Neural crest cell (in vitro differentiated cells): ENCODE measurements around the gene CTIF. TPM values are rescaled to one million over a fixed set of nuclear protein-coding genes. Genes with fewer than 3 reads are reported as not detected.
"Not testable (repeated sequence)": the region's sequence is repeated elsewhere in the genome, so short reads cannot be mapped to it uniquely, and the experiment has no call there.

Source experiments
- DNase-seq: peaks from one replicate; pipeline ENCODE4 v3.0.0; 2021; ENCODE audit warnings: low read depth, mixed read lengths, low spot score
- H3K27ac Mint-ChIP-seq: one replicate; pipeline ENCODE4 v1.8.0; 2021; ENCODE audit warnings: mild to moderate bottlenecking, mixed read lengths; ENCODE audit not compliant: unreplicated experiment
- H3K27me3 Mint-ChIP-seq: 2 replicates; pipeline ENCODE4 v1.8.0; 2021; ENCODE audit warnings: low read depth, mild to moderate bottlenecking, mixed read lengths
- H3K36me3 Mint-ChIP-seq: 2 replicates; pipeline ENCODE4 v1.8.0; 2021; ENCODE audit warnings: low read depth, mild to moderate bottlenecking, mixed read lengths
- H3K4me1 Mint-ChIP-seq: 2 replicates; pipeline ENCODE4 v1.8.0; 2021; ENCODE audit warnings: mixed read lengths
- H3K4me3 Mint-ChIP-seq: one replicate; pipeline ENCODE4 v1.8.0; 2021; ENCODE audit warnings: mild to moderate bottlenecking, mixed read lengths
- H3K9me3 Mint-ChIP-seq: 2 replicates; pipeline ENCODE4 v1.8.0; 2021; ENCODE audit warnings: mixed read lengths
- CTCF ChIP-seq: fragments of 200-600 bp; sonication (generic); conservative IDR thresholded peaks from 2 replicates; pipeline ENCODE4 v1.5.0; 2021; ENCODE audit warnings: antibody characterized with exemption, mild to moderate bottlenecking
- total RNA-seq: library from RNA; stranded (reverse); gene quantifications from 2 replicates; pipeline ENCODE4 v1.2.1, GENCODE V29; 2021

The CTIF gene
- total RNA-seq, 1 donor from 2014 or later, result 52.6 TPM

GRCh38 chr18:48809365-48809764 is 270.5 kb downstream of the CTIF start:
- H3K9me3 Mint-ChIP-seq, result no peaks in the 10 kb centered on the region
- no peak overlapping the region for H3K27ac Mint-ChIP-seq
- H3K36me3 Mint-ChIP-seq, result no peaks in the 10 kb centered on the region
- no peak for DNase-seq
- no peak for TF ChIP-seq CTCF
- H3K4me1 Mint-ChIP-seq, result peaks cover 19% of the 10 kb centered on the region
- no peak overlapping the region for H3K4me3 Mint-ChIP-seq
- H3K27me3 Mint-ChIP-seq, result no peaks in the 10 kb centered on the region

DNA sequence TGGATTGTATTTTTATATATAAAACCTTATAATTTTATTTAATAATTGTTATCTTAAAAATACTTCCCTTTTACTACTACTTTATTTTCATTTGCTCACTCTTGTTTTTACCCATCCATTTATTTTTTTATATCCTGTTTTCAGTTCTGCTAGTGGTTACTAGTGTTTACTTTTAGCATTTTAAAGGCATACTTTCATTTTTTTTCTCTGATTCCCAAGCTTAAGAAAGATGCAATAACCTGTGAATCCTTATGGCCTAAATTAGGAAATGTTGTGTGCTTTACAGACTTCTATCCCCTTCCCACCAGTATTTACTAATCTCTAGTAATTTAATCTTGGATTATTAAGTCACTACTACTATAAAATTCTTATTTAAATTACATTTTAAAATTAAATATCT is 272.0 kb downstream of the CTIF start:
- peaks cover 16% of the 10 kb centered on the region for H3K4me1 Mint-ChIP-seq
- no peak overlapping the region for H3K4me3 Mint-ChIP-seq
- H3K36me3 Mint-ChIP-seq, result no peaks in the 10 kb centered on the region
- no peak for DNase-seq
- no peak overlapping the region for H3K27ac Mint-ChIP-seq
- no peak for TF ChIP-seq CTCF
- H3K27me3 Mint-ChIP-seq, result no peaks in the 10 kb centered on the region
- no peaks in the 10 kb centered on the region for H3K9me3 Mint-ChIP-seq

DNA sequence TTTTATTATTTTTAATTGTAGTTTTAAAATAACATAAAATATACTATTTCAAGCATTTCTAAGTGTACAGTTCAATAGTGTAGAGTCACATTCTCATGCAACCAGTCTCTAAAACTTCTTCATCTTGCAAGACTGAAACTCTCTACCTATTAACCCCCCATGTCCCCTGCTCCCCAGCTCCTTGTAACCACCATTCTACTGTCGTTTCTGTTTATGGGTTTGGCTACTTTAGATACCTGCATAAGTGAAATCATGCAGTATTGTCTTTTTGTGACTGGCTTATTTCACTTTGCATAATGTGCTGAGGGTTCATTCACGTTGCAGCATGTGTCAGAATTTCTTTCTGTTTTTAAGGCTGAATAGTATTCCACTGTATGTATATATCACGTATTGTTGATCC is 272.6 kb downstream of the CTIF start:
- TF ChIP-seq CTCF, result no peak
- Mint-ChIP-seq H3K36me3 (no peaks in the 10 kb centered on the region), H3K4me3 (no peak overlapping the region), H3K4me1 (peaks cover 10% of the 10 kb centered on the region), H3K27me3 (no peaks in the 10 kb centered on the region), H3K9me3 (no peaks in the 10 kb centered on the region), H3K27ac (no peak overlapping the region)
- DNase-seq, result no peak

DNA sequence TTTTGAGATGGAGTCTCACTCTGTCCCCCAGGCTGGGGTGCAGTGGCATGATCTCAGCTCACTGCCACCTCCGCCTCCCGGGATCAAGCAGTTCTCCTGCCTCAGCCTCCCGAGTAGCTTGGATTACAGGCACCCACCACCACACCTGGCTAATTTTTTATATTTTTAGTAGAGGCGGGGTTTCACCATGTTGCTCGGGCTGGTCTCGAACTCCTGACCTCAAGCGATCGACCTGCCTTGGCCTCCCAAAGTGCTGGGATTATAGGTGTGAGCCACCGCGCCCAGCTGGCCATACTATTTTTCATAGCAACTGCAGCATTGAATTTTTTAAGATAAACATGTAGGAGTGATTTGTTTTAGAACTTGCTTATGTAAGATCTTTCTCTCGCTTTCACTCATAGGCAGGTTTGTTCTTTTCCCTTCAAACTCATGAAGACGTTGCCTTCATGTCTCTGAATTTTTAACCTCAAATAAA is 273.2 kb downstream of the CTIF start:
- not testable (repeated sequence) for H3K4me1 Mint-ChIP-seq, H3K9me3 Mint-ChIP-seq, DNase-seq, H3K36me3 Mint-ChIP-seq, H3K27me3 Mint-ChIP-seq, H3K27ac Mint-ChIP-seq, H3K4me3 Mint-ChIP-seq

- no peak overlapping the region for H3K27ac Mint-ChIP-seq
- DNase-seq, result no peak
- no peaks in the 10 kb centered on the region for H3K9me3 Mint-ChIP-seq
- no peak for TF ChIP-seq CTCF
- peaks cover 9% of the 10 kb centered on the region for H3K4me1 Mint-ChIP-seq
- no peak overlapping the region for H3K4me3 Mint-ChIP-seq
- H3K27me3 Mint-ChIP-seq, result no peaks in the 10 kb centered on the region
- no peaks in the 10 kb centered on the region for H3K36me3 Mint-ChIP-seq
These were observed 274.5 kb downstream of the CTIF start for GRCh38 chr18:48813321-48813720.

DNA sequence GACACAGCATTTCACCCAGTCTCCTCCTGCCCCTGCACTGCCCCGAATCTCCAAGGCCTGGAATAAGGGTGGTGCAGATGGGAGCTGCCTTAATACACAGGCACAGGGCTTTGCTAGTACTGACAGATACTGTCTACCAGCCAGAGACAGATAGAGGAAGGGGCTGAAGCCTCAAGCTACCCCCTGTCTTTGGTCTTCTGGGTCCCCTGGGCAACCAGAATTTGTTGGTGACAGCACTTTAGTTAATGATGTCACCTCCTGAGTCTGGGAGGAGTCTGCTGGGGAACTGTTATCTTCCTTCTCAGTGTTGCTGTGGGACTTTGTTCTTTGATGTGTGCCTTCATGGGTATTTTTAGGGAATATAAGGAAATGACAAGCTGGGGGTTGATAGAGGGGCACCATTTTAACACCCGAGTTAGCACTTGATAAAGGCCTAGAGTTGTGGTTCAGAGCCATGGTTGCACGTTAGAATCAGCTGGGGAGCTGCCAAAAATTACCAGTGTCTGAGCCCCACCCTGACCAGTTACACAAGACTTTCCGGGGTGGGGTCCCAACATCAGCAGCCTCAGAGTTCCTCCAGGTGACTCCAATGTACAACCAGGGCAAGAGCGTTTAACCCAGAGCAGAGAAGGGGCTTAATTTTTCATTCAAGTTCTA is 275.1 kb downstream of the CTIF start:
- Mint-ChIP-seq H3K27ac (no peak overlapping the region), H3K36me3 (no peaks in the 10 kb centered on the region)

More for the DNA sequence above, 275.1 kb downstream of the CTIF start:
- Mint-ChIP-seq H3K4me1 (peaks cover 16% of the 10 kb centered on the region), H3K9me3 (no peaks in the 10 kb centered on the region), H3K4me3 (no peak overlapping the region), H3K27me3 (no peaks in the 10 kb centered on the region)
- no peak for TF ChIP-seq CTCF
- DNase-seq, result no peak
